ENCODE data around the gene TPM1. TPM values are rescaled to one million over a fixed set of nuclear protein-coding genes. Genes with fewer than 3 reads are reported as not detected.

Gene TPM1
- total RNA-seq, 1 experiment from 2014 or later, result 22.5 TPM

DNA sequence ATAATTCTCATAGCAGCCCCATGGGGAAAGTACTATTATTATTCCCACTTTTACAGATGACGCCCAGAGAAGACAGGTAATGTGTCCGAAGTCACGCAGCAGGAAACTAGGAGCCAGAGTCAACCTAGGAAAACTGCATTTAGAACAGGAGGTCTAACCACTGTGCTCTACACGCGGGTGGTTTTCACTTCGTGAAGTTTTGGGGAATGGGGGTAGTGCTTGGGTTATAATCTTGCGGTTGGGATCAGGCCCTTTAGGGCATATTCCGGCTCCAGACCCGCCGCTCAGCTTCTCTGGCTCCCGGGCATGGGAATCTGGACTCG, 5.2 kb downstream of the TPM1 start:
- H3K79me2 ChIP-seq (ENCODE audit: insufficient read depth, low read length), result no peaks in the 10 kb centered on the region; the same call in 1 of the 2 replicates
- no peak for ATAC-seq
- H3K4me1 ChIP-seq (ENCODE audit: control insufficient read depth in 1 of 2, insufficient read depth in 2 of 2, low read length in 2 of 2), result peaks cover 9 to 33% of the 10 kb centered on the region in 2 experiments
- H3K9ac ChIP-seq (ENCODE audit: low read length), result peak overlapping the region; percentile 57; the same call in 1 of the 2 replicates
- no TSS peak for BruUV-seq (replicated peaks)
- peak overlapping the region; percentile 68 to 77 for H3K4me3 ChIP-seq (replicated peaks in 1 of 2; ENCODE audit: low read depth in 1 of 2, low read length in 2 of 2)
- no peaks in the 10 kb centered on the region for H3K36me3 ChIP-seq (ENCODE audit: control insufficient read depth in 1 of 2, insufficient read depth in 2 of 2, low read length in 2 of 2)
- ChIA-PET CTCF (interaction anchor here (0.6 to 2.6 kb wide), 37 partner anchors 8 to 456 kb away, joined by 3 to 22 read pairs (median 4); no protein-coding TSS in a partner anchor), POLR2A (interaction anchor here (1.8 kb wide), 1 partner anchor 28 kb away, joined by 6 read pairs; no protein-coding TSS in a partner anchor), RAD21 (ENCODE audit: low non-redundant PET in 1 of 2, low total read pairs in 2 of 2, uncharacterized antibody in 2 of 2, unreplicated experiment in 2 of 2) (interaction anchor here in 1 of 2 experiments (1.5 kb wide), 1 partner anchor 46 kb away, joined by 3 read pairs; no protein-coding TSS in a partner anchor)
- intact Hi-C loops (cut with micrococcal nuclease), result loop anchor here (1.0 to 10.0 kb wide), 3 partner anchors 46 to 355 kb away; partner anchors contain the start of gene APH1B
- TF ChIP-seq YY1 (IDR thresholded peaks at IDR 0.05; ENCODE audit: extremely low read depth, insufficient replicate concordance, low read depth, low read length), result no peak
- TF ChIP-seq CEBPB (IDR thresholded peaks at IDR 0.05; ENCODE audit: low read depth), result no peak
- no peak for TF ChIP-seq EZH2 (IDR thresholded peaks at IDR 0.05)
- TF ChIP-seq SIN3A (IDR thresholded peaks at IDR 0.05; ENCODE audit: low read depth), result no peak
- TF ChIP-seq SP1 (IDR thresholded peaks at IDR 0.05; ENCODE audit: low read depth), result no peak
- no peak for TF ChIP-seq POLR2AphosphoS5 (IDR thresholded peaks at IDR 0.05; ENCODE audit: low read depth, low read length)
- TF ChIP-seq TCF7L2 (IDR thresholded peaks at IDR 0.05; ENCODE audit: borderline replicate concordance, extremely low read depth, insufficient read depth, insufficient read length), result no peak
- TF ChIP-seq EZH2phosphoT487 (IDR thresholded peaks at IDR 0.05; ENCODE audit: borderline replicate concordance), result no peak
- no peak for TF ChIP-seq ZFX (IDR thresholded peaks at IDR 0.05)
- TF ChIP-seq ELF1 (IDR thresholded peaks at IDR 0.05; ENCODE audit: borderline replicate concordance, low read depth), result no peak
- TF ChIP-seq EGR1 (IDR thresholded peaks at IDR 0.05; ENCODE audit: low read depth), result no peak
- TF ChIP-seq, protein P1, sequence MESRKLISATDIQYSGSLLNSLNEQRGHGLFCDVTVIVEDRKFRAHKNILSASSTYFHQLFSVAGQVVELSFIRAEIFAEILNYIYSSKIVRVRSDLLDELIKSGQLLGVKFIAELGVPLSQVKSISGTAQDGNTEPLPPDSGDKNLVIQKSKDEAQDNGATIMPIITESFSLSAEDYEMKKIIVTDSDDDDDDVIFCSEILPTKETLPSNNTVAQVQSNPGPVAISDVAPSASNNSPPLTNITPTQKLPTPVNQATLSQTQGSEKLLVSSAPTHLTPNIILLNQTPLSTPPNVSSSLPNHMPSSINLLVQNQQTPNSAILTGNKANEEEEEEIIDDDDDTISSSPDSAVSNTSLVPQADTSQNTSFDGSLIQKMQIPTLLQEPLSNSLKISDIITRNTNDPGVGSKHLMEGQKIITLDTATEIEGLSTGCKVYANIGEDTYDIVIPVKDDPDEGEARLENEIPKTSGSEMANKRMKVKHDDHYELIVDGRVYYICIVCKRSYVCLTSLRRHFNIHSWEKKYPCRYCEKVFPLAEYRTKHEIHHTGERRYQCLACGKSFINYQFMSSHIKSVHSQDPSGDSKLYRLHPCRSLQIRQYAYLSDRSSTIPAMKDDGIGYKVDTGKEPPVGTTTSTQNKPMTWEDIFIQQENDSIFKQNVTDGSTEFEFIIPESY (IDR thresholded peaks at IDR 0.05; ENCODE audit: extremely low read depth, insufficient replicate concordance, low read length), result no peak
- TF ChIP-seq SRF (IDR thresholded peaks at IDR 0.05; ENCODE audit: low read depth), result no peak
- TF ChIP-seq, protein P2, sequence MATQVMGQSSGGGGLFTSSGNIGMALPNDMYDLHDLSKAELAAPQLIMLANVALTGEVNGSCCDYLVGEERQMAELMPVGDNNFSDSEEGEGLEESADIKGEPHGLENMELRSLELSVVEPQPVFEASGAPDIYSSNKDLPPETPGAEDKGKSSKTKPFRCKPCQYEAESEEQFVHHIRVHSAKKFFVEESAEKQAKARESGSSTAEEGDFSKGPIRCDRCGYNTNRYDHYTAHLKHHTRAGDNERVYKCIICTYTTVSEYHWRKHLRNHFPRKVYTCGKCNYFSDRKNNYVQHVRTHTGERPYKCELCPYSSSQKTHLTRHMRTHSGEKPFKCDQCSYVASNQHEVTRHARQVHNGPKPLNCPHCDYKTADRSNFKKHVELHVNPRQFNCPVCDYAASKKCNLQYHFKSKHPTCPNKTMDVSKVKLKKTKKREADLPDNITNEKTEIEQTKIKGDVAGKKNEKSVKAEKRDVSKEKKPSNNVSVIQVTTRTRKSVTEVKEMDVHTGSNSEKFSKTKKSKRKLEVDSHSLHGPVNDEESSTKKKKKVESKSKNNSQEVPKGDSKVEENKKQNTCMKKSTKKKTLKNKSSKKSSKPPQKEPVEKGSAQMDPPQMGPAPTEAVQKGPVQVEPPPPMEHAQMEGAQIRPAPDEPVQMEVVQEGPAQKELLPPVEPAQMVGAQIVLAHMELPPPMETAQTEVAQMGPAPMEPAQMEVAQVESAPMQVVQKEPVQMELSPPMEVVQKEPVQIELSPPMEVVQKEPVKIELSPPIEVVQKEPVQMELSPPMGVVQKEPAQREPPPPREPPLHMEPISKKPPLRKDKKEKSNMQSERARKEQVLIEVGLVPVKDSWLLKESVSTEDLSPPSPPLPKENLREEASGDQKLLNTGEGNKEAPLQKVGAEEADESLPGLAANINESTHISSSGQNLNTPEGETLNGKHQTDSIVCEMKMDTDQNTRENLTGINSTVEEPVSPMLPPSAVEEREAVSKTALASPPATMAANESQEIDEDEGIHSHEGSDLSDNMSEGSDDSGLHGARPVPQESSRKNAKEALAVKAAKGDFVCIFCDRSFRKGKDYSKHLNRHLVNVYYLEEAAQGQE (IDR thresholded peaks at IDR 0.05; ENCODE audit: low read depth), result no peak
- TF ChIP-seq, protein P3, sequence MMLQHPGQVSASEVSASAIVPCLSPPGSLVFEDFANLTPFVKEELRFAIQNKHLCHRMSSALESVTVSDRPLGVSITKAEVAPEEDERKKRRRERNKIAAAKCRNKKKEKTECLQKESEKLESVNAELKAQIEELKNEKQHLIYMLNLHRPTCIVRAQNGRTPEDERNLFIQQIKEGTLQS (IDR thresholded peaks at IDR 0.05), result no peak
- TF ChIP-seq JUND (IDR thresholded peaks at IDR 0.05), result no peak
- TF ChIP-seq, protein P4, sequence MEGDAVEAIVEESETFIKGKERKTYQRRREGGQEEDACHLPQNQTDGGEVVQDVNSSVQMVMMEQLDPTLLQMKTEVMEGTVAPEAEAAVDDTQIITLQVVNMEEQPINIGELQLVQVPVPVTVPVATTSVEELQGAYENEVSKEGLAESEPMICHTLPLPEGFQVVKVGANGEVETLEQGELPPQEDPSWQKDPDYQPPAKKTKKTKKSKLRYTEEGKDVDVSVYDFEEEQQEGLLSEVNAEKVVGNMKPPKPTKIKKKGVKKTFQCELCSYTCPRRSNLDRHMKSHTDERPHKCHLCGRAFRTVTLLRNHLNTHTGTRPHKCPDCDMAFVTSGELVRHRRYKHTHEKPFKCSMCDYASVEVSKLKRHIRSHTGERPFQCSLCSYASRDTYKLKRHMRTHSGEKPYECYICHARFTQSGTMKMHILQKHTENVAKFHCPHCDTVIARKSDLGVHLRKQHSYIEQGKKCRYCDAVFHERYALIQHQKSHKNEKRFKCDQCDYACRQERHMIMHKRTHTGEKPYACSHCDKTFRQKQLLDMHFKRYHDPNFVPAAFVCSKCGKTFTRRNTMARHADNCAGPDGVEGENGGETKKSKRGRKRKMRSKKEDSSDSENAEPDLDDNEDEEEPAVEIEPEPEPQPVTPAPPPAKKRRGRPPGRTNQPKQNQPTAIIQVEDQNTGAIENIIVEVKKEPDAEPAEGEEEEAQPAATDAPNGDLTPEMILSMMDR (IDR thresholded peaks at IDR 0.05 in 2 of 3, conservative IDR thresholded peaks at IDR 0.05 in 1 of 3; ENCODE audit: borderline replicate concordance in 1 of 3, insufficient read depth in 1 of 3, low read depth in 2 of 3, low read length in 2 of 3), result no peak
- no peak for TF ChIP-seq CBX3 (IDR thresholded peaks at IDR 0.05; ENCODE audit: low read depth)
- H3K4me2 ChIP-seq (ENCODE audit: low read length), result peak overlapping the region; percentile 77
- no peaks in the 10 kb centered on the region for H3K9me2 ChIP-seq (ENCODE audit: insufficient read depth)
- DNase-seq (ENCODE audit: low read depth, low spot score), result no peak
- no peaks in the 10 kb centered on the region for H3K27me3 ChIP-seq (ENCODE audit: insufficient read depth, low read length)
- H2AFZ ChIP-seq (ENCODE audit: low read depth, low read length, poor library complexity, severe bottlenecking), result peak overlapping the region; percentile 84
- H3K27ac ChIP-seq (ENCODE audit: low read depth, low read length), result peak overlapping the region; percentile 51; the same call in 1 of the 2 replicates
- no peaks in the 10 kb centered on the region for H3K9me3 ChIP-seq (ENCODE audit: control insufficient read depth in 1 of 2, insufficient read depth in 1 of 2, low read depth in 1 of 2, low read length in 2 of 2)
- no peaks in the 10 kb centered on the region for H4K20me1 ChIP-seq (ENCODE audit: insufficient read depth)

All from HCT116 (cell line).